Neuron (in vitro differentiated cells): ENCODE results near the gene NRP1.
"Not testable (repeated sequence)": the region's sequence is repeated elsewhere in the genome, so short reads cannot be mapped to it uniquely, and the experiment has no call there.

ENCODE experiments used
- H2AFZ ChIP-seq: one replicate; pipeline ENCODE4 v1.6.1; 2013; ENCODE audit warnings: low read depth, mild to moderate bottlenecking, inconsistent platforms, low read length, moderate library complexity
- H3K27me3 ChIP-seq: one replicate; pipeline ENCODE4 v1.6.1; 2013; ENCODE audit warnings: low read length; ENCODE audit not compliant: insufficient read depth
- H3K36me3 ChIP-seq: one replicate; pipeline ENCODE4 v1.6.1; 2013; ENCODE audit warnings: low read length; ENCODE audit not compliant: insufficient read depth
- H3K4me1 ChIP-seq: one replicate; pipeline ENCODE4 v1.6.1; 2013; ENCODE audit warnings: low read length; ENCODE audit not compliant: insufficient read depth
- H3K4me3 ChIP-seq: 2 replicates; pipeline ENCODE4 v1.5.1; 2013; ENCODE audit warnings: mild to moderate bottlenecking, low read length, moderate library complexity
- H3K9me3 ChIP-seq: one replicate; pipeline ENCODE4 v1.6.1; 2013; ENCODE audit warnings: low read length

NRP1 gene

DNA sequence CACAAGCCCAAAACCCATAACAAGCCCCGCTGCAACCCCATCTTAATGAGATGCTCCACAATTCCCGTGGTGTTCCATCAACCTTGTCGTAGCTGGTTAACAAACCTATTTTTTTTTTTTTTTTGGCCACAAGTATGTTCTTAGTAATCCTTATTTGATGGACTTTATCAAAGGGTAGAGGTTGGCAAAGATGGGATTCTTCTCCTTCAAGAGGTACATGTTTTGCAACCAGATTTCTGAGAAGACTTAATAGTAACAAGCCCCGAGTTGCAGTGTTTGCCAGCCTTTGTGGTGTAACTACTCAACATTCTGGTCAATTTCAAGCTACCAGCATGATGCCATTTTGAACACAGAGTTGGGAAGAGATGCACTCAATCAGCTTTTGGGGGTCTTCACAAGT lies 181.7 kb downstream of the NRP1 start:
- Histone ChIP-seq H2AFZ (no peak overlapping the region), H3K27me3 (peaks cover 4% of the 10 kb centered on the region), H3K4me3 (no peak overlapping the region), H3K9me3 (no peaks in the 10 kb centered on the region), H3K4me1 (no peaks in the 10 kb centered on the region), H3K36me3 (no peaks in the 10 kb centered on the region)

DNA sequence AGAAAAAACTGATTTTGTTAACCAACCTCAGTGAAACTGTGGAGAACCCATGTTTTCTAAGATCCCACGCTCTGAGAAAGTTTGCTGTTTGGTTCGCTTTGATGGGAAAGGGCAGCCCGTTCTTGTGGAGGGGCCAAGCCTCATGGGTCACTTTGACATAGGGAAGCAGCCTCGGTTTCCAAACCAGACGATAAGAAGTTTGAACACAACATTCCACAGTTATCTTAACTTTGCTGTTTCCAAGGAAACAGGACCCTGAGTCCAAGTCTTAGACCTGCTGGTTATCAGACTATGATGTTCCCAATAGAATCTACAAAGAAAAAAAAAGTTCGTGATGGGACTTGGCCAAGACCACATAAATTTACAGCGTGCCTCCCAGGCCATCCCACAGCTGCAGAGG lies 182.3 kb downstream of the NRP1 start:
- Histone ChIP-seq H3K4me3 (no peak overlapping the region), H3K27me3 (peaks cover 5% of the 10 kb centered on the region), H3K36me3 (no peaks in the 10 kb centered on the region), H3K9me3 (no peaks in the 10 kb centered on the region), H3K4me1 (no peaks in the 10 kb centered on the region), H2AFZ (no peak overlapping the region)

DNA sequence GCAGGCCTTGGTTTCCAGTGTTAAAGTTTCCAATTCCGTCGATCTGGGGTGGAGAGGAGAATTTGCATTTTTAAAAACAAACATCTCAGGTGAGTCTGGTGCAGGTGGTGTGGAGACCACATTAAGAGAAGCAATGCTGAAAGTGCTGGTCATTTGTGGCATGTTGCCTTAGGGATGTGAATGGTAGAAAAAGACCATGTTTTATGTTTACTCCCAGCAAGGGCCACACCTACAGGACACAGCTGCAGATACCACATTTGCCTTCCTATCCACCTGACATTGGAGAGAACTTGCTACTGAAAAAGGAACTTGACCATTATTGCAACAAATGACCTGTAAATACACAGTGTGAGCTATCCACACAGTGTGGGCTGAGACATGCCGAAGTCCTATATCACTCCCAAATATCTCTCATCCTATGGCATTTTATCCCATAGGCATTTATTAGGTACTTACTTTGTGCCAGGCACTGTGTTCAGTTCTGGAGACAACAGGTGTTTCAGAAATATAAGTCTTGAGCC lies 183.1 kb downstream of the NRP1 start:
- Histone ChIP-seq H3K9me3 (no peaks in the 10 kb centered on the region), H3K36me3 (no peaks in the 10 kb centered on the region), H3K4me1 (no peaks in the 10 kb centered on the region), H2AFZ (no peak overlapping the region), H3K27me3 (peaks cover 9% of the 10 kb centered on the region), H3K4me3 (no peak overlapping the region)

DNA sequence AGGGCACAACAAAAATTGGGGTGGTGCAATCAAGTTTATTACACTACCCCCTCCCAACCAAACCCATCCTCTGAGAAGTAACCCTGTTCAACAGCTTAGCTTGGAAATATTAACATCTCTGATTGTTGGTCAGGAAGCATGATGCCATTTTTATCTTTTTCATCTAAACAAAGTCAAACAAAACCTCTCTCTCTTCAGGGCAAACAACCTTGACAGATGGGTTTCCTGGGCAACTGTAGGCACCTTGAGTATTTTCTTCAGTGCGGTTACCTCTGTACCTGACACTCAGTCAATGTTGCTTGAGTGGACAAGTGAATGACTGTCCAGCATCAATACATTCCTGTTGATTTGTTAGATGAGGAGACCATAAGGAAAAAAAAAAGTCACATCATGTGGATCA lies 183.6 kb downstream of the NRP1 start:
- no peaks in the 10 kb centered on the region for H3K9me3 ChIP-seq
- H3K36me3 ChIP-seq: no peaks in the 10 kb centered on the region
- H3K4me1 ChIP-seq: peaks cover 3% of the 10 kb centered on the region
- no peak overlapping the region for H3K4me3 ChIP-seq
- peaks cover 9% of the 10 kb centered on the region for H3K27me3 ChIP-seq
- no peak overlapping the region for H2AFZ ChIP-seq

DNA sequence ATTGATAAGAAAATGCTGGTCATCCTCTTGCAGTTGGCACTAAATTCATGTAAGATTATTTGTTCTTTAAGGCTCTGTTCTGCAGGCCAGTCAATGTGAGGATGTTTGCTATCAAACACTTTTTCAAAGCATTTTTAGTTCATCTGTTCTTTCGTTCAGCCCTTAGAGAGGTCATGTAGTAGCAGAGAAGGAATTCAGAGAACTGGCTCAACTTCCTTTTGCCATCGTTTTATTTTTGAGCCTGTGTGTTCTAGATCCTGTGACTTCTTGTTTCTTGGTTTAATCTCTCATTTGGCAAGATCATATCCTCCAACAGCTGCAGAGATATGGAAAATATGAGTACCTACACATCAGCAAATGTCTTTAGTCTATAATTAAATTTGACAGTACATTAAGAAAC lies 184.3 kb downstream of the NRP1 start:
- Histone ChIP-seq H3K4me3 (no peak overlapping the region), H3K36me3 (no peaks in the 10 kb centered on the region), H3K27me3 (peaks cover 12% of the 10 kb centered on the region), H2AFZ (no peak overlapping the region), H3K9me3 (no peaks in the 10 kb centered on the region), H3K4me1 (peaks cover 4% of the 10 kb centered on the region)

DNA sequence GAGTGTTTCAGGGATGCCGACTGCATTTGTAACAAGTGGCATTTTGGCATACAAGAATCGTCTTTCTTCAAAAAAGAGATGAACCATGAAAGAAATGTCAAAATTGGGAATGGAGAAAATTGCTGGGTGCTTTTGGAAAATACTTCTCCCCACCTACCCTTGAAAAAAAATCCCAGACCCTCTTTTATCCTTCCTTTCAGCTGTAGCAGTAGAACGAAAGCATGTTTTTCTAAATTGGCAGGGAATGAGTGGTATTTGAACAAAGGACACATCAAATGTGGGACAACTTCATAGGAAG lies 187.5 kb downstream of the NRP1 start:
- H2AFZ ChIP-seq: no peak overlapping the region
- H3K4me1 ChIP-seq: peaks cover 4% of the 10 kb centered on the region
- H3K27me3 ChIP-seq: peaks cover 12% of the 10 kb centered on the region
- no peak overlapping the region for H3K4me3 ChIP-seq
- H3K9me3 ChIP-seq: no peaks in the 10 kb centered on the region
- no peaks in the 10 kb centered on the region for H3K36me3 ChIP-seq

DNA sequence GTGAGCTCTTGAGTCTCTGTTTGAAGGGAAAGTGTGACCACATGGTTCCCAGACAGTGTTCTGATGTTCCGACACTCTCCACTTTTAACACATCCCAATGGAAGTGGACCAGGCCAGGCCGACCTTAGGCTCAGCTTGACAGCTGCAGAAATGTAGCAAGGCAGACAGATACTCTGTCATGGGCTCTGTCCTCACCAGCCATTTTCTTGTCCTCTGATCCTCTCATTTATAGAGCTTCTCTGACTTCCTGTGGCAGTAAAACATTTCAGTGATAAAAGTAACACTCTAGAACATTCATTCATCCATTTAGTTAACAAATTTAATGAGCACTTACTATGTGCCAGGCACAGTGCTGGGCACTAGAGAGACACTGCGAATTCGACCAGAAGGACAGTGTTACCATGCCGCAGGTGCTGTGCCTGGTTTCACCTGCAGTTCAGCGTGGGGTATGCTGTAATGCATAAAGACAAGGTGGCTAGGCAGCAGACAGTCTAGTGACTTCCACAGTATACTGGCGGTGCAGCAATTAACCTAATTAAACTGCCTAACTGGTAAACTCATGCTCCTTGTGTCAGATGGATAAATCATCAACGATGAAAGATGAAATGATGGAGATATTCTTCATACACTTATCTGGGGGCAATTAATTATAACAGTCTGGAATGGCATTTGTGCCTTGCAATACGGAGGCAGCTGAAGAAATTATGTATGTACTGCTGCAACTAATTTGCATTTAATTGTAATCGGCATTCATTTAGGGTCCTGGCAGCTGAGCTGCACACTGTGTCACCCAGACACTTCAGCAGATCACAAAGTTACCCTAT lies 188.1 kb downstream of the NRP1 start:
- Histone ChIP-seq H3K4me3 (no peak overlapping the region), H3K36me3 (no peaks in the 10 kb centered on the region), H3K9me3 (no peaks in the 10 kb centered on the region), H3K27me3 (peaks cover 8% of the 10 kb centered on the region), H3K4me1 (peaks cover 4% of the 10 kb centered on the region), H2AFZ (no peak overlapping the region)

DNA sequence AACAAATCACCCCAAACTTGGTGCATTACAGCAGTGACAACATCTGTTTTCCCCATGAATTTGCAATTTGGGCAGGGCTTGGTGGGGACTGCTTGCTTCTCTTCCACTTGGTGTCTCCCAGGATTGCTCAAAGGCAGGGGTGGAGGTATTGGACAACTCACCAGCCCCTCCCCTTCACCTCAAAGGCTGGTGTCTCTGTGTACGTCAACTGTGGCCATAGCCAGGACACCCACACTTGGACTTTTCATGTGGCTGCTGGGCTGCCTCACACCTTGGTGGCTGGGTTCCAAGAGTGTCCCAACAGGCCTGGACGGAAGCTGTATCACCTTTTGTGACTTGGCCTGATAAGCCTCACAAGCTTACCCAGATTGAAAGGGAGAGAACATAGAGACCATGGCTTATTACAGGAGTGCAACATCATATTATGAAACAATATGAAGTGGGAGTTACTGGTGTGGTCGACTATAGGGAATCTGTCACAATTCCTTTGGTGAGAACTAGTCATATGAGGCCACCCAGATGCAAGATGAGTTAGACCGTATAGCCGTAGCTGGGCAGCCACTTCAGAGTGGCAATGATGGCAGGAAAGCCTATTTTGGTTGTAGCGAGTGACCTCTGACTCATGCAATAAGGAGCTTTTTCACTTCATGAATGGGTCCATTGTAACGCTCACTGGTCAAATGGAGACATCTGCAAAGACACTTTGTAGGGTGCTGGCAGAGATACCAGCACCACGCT lies 188.8 kb downstream of the NRP1 start:
- no peaks in the 10 kb centered on the region for H3K9me3 ChIP-seq
- peaks cover 9% of the 10 kb centered on the region for H3K27me3 ChIP-seq
- no peak overlapping the region for H3K4me3 ChIP-seq
- peaks cover 4% of the 10 kb centered on the region for H3K4me1 ChIP-seq
- no peak overlapping the region for H2AFZ ChIP-seq
- no peaks in the 10 kb centered on the region for H3K36me3 ChIP-seq

DNA sequence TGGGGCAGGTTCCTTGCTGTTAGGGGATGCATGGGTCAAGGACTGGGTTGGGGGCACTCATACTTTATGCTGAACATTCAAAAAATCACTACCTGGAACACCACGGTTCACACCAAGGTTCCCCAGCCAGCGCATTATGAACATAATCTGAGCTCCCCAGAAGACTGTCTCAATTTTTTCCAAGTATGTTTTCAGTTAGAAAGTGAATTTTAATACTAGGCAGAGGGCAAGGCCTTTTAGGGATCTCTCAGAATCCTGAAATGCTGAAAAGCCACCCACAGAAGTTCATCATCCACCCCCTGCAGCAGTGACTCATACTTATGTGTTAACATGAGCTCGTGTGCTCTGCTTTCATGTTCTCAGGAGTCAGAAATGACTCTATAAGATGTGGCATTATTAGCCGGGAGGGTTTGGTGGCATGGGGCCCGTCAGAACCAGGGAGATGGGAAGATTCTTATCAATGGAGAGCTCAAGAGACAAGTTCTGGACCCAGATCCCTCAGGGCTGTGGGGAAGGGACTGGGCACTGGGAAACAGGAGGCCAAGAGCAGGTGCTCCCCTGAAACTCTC lies 191.2 kb downstream of the NRP1 start:
- no peak overlapping the region for H3K4me3 ChIP-seq
- H3K9me3 ChIP-seq: no peaks in the 10 kb centered on the region
- H2AFZ ChIP-seq: no peak overlapping the region
- peaks cover 4% of the 10 kb centered on the region for H3K4me1 ChIP-seq
- peaks cover 9% of the 10 kb centered on the region for H3K27me3 ChIP-seq
- no peaks in the 10 kb centered on the region for H3K36me3 ChIP-seq

DNA sequence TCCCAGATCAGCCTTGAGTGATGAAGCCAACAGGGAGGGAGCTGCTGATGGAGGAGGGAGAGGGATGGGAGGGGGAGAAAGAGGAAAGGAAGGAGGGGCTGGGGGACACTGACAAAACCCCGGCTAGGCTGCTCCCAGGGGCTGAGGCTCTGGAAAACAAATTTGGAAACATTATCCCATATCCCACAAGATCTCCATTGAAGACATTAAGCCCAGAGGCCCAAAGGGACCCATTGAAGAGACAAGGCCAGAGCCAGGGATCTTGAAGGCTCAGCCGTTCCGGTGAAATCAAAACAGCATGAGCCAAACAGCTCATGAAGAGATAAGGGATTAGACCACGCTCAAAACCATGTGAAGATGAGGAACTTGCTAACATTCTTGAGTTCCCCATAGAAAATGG lies 192.2 kb downstream of the NRP1 start:
- H3K4me1 ChIP-seq: peaks cover 4% of the 10 kb centered on the region
- H3K9me3 ChIP-seq: no peaks in the 10 kb centered on the region
- H3K36me3 ChIP-seq: no peaks in the 10 kb centered on the region
- H3K27me3 ChIP-seq: peaks cover 12% of the 10 kb centered on the region
- H2AFZ ChIP-seq: no peak overlapping the region
- H3K4me3 ChIP-seq: no peak overlapping the region

DNA sequence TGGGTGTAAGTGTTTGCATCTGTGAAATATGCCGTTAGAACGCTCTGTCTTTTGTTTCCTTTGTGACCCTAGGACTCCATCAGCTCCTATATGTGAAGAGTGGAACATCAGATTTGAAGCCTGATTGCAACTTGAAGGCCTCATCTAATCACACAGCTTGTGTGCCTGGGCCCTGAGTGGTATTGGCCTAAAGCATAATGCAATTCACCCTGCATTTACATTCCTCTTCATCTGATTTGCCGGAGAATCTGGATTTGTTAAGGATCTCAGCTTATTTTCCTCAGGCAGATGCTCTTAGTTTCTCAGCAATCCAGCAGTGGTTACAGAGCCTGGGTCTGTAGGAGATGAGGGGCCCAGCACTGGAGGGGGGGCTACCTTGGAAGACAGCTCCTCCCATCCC lies 193.2 kb downstream of the NRP1 start:
- H3K4me1 ChIP-seq: peaks cover 4% of the 10 kb centered on the region
- no peaks in the 10 kb centered on the region for H3K36me3 ChIP-seq
- H2AFZ ChIP-seq: no peak overlapping the region
- no peak overlapping the region for H3K4me3 ChIP-seq
- no peaks in the 10 kb centered on the region for H3K9me3 ChIP-seq
- H3K27me3 ChIP-seq: peaks cover 7% of the 10 kb centered on the region

DNA sequence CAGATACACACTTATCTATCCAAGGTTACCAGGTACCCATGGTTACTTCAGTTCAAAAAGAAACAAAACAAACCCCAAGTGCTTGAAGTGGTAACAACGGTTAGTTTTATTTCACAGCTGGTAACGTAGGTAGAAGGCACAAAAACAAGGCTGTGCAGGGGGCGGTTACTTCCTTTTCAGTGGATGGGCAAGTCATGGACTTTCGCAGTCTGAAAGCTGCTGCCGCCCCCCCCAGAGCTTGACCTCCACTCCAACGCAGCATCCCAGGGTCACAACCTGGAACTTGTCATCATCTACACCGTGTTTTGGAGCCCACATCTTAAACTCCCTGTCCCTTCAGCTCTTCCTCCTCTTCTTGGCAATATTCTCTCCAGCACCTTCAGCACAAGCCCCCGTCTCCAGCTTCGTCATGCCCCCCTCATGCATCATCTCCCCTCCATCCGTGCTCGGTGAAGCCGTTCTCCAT lies 195.3 kb downstream of the NRP1 start:
- Histone ChIP-seq H3K4me1 (no peaks in the 10 kb centered on the region), H3K4me3 (no peak overlapping the region), H3K27me3 (peaks cover 4% of the 10 kb centered on the region), H3K9me3 (no peaks in the 10 kb centered on the region), H3K36me3 (no peaks in the 10 kb centered on the region), H2AFZ (no peak overlapping the region)

DNA sequence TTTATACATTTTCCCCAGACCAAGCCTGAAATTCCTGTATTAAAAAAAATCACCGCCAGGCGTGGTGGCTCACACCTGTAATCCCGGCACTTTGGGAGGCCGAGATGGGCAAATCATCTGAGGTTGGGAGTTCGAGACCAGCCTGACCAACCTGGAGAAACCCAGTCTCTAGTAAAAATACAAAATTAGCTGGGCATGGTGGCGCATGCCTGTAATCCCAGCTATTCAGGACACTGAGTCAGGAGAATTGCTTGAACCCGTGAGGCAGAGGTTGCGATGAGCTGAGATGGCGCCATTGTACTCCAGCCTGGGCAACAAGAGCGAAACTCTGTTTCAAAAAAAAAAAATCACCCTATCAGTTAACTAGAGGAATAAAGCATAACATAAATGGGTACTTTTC lies 195.8 kb downstream of the NRP1 start:
- not testable (repeated sequence) for H3K36me3 ChIP-seq, H3K4me1 ChIP-seq, H3K4me3 ChIP-seq, H3K9me3 ChIP-seq, H2AFZ ChIP-seq, H3K27me3 ChIP-seq
